IPS-NIHi11 (cell line): Measurements from ENCODE around the gene PARL.
"Not testable (repeated sequence)": the region's sequence is repeated elsewhere in the genome, so short reads cannot be mapped to it uniquely, and the experiment has no call there.

Experiments used
- DNase-seq: peaks from one replicate; pipeline ENCODE4 v3.0.0; 2012; ENCODE audit warnings: mixed read lengths, low spot score

Gene PARL

GRCh38 chr3:183790700-183791099 lies 94.0 kb downstream of the PARL start:
- DNase-seq, result no peak

GRCh38 chr3:183789826-183790225 lies 94.9 kb downstream of the PARL start:
- no peak for DNase-seq

GRCh38 chr3:183784503-183784902 lies 100.2 kb downstream of the PARL start:
- not testable (repeated sequence) for DNase-seq

DNA sequence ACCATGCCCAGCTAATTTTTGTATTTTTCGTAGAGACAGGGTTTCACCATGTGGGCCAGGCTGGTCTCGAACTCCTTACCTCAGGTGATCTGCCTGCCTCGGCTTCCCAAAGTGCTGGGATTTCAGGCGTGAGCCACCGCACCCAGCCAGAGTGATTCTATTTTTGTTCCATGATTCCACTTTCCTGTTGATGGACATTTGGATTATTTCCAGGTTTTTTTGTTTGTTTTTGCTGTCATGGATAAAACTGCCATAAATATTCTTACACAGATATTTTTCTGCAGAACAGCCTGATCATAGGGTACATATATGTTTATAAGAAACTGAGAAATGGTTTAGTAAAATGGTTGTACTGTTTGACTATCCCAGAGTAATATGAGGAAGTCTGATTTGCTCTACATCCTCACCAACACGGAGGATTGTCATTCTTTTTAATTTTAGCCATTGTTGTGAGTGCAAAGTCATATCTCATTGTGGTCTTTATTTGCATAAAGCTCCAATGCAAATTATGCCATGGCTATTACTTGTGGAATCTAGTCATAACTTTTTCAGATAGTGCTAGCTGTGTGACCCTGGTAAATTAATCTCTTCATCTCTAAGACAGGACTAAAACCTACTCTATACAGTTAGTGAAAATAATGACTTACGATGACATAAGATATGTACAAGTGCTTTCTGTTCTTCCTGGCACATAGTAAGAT lies 102.0 kb downstream of the PARL start:
- DNase-seq, result no peak

DNA sequence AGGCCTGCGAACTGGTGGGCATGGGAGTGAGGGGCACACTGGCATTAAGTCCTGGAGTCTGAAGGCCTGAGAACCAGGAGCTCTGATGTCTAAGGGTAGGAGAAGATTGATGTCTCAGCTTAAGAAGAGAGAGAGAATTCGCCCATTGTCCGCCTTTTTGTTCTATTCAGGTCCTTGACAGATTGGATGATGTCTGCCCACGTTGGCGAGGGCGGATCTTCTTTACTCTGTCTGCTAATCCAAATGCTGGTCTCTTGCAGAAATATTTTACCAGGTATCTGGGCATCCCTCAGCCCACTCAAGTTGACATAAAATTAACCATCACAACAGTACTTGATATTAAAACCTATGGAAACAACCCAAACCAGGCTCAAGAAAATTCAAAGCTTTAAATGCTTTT lies 103.4 kb downstream of the PARL start:
- no peak for DNase-seq

DNA sequence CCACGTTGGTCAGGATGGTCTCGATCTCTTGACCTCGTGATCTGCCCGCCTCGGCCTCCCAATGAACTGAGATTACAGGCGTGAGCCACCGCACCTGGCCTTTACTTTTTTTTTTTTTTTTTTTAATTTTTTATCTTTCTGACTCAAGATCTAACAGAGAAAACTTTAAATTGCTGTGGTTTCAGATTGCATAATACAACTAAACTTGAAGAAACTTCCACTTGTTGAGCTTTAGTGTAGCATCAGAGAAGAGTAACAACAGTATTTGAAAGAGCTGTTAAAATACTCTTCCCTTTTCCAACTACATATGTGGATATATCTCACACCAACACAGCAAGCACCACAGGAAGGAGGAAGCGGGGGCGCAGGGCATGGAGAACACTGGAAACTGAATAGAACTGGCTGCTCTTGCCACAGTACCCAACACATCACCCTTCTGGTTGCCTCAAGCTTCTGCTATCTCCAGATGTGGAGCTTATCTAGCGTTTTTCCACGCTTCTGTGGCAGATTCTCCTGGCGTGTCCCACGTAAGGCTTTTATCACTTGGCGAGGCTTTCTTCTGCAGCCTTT lies 104.7 kb downstream of the PARL start:
- no peak for DNase-seq
